ENCODE measurements around the gene ADCY9. TPM values are rescaled to one million over a fixed set of nuclear protein-coding genes. Genes with fewer than 3 reads are reported as not detected.
A peak's percentile ranks its signal among the peaks of the same experiment; 100 is the strongest.

ADCY9 gene
- polyA plus RNA-seq, 1 donor (not counting 4 experiments of a cell fraction or from before 2014, with no cell fraction given) = 3.0 TPM

DNA sequence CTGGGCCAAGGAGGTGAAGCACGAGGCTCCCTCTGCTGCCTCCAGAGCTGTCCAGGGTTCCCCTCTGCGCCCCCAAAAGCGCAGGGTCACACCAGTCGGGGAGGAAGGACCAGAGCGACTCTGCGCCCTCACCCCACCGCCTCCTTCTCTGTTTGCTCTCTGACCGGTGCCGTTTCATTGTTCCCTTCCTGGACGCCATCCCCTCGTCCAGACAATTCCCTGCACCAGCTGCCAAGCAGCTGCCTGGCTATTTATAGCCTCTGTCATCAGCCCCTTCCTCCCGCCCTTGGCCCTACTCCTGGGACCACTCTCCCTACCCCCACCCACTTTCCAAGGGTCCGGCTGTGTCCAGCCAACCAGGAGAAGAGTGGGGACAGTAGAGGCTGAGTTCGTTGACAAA is 167.0 kb downstream of the ADCY9 start:
- H3K9ac ChIP-seq (ENCODE audit: control insufficient read depth, extremely low read depth, insufficient read depth, low read length) = no peak overlapping the region
- peaks cover 2% of the 10 kb centered on the region for H4K20me1 ChIP-seq (ENCODE audit: control insufficient read depth, extremely low read depth, insufficient read depth, low read length)
- H3K4me1 ChIP-seq (ENCODE audit: control insufficient read depth, extremely low read depth, insufficient read depth, low read length) = peaks cover 25% of the 10 kb centered on the region
- no peaks in the 10 kb centered on the region for H3K79me2 ChIP-seq (ENCODE audit: control insufficient read depth, insufficient read depth, low read length)
- DNase-seq (ENCODE audit: low read depth, low spot score) (no peak), FAIRE-seq (no peak)
- no peak overlapping the region for H3K27ac ChIP-seq (ENCODE audit: control insufficient read depth, insufficient read depth, low read length)
- no peaks in the 10 kb centered on the region for H3K36me3 ChIP-seq (ENCODE audit: control insufficient read depth in 2 of 2, extremely low read depth in 1 of 2, insufficient read depth in 2 of 2, low read length in 2 of 2)
- H3K9me3 ChIP-seq (ENCODE audit: control insufficient read depth, low read depth, low read length) = no peaks in the 10 kb centered on the region
- TF ChIP-seq, protein P1, sequence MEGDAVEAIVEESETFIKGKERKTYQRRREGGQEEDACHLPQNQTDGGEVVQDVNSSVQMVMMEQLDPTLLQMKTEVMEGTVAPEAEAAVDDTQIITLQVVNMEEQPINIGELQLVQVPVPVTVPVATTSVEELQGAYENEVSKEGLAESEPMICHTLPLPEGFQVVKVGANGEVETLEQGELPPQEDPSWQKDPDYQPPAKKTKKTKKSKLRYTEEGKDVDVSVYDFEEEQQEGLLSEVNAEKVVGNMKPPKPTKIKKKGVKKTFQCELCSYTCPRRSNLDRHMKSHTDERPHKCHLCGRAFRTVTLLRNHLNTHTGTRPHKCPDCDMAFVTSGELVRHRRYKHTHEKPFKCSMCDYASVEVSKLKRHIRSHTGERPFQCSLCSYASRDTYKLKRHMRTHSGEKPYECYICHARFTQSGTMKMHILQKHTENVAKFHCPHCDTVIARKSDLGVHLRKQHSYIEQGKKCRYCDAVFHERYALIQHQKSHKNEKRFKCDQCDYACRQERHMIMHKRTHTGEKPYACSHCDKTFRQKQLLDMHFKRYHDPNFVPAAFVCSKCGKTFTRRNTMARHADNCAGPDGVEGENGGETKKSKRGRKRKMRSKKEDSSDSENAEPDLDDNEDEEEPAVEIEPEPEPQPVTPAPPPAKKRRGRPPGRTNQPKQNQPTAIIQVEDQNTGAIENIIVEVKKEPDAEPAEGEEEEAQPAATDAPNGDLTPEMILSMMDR (optimal IDR thresholded peaks at IDR 0.05 in 1 of 3, IDR thresholded peaks at IDR 0.05 in 1 of 3, conservative IDR thresholded peaks at IDR 0.05 in 1 of 3; ENCODE audit: extremely low read depth in 1 of 3, insufficient read depth in 2 of 3, low read length in 3 of 3) = no peak
- TF ChIP-seq EZH2 (IDR thresholded peaks at IDR 0.05; ENCODE audit: low read length) = no peak
- H3K4me3 ChIP-seq (ENCODE audit: control insufficient read depth in 2 of 3, extremely low read depth in 1 of 3, insufficient read depth in 2 of 3, low read depth in 1 of 3, low read length in 3 of 3) = no peak overlapping the region
- H3K4me2 ChIP-seq (ENCODE audit: control insufficient read depth, extremely low read depth, insufficient read depth, low read depth, low read length) = no peak overlapping the region
- H2AFZ ChIP-seq (ENCODE audit: control insufficient read depth, low read length) = no peak overlapping the region
- peaks cover 11% of the 10 kb centered on the region for H3K27me3 ChIP-seq (ENCODE audit: control insufficient read depth, extremely low read depth, insufficient read depth, low read length)
- H3K9me1 ChIP-seq (ENCODE audit: control insufficient read depth, extremely low read depth, insufficient read depth, low read length) = no peaks in the 10 kb centered on the region
- dilution Hi-C loops (cut with MboI; ENCODE audit: extremely low pct_ligation_motif_present, low sequenced_read_pairs) = no loop called here

DNA sequence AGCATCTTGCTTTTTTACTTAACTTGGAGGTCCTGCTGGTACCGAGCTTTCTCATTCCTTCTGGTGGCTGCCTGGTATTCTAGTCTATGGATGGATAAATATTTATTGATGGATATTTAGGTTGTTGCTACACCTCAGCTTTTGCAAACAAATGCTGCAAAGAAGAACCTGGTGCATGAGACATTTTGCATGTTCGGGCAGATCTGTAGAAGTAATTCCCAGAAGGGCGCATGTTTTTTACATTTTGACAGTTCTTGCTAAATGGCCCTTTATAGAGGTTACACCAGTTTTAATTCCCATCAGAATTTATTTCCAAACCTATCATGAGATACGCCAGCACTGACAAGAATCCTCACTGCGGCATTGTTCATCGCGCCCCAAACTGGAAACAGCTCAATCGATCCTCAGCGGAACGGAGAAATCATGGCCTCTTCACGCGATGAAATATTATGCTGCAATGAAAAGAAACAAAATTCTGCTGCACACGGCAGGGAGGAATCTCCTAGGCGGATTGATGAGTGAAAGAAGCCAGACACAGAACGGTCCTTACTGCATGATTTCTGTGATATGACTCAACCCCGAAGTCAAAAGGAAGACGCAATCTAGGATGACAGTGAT is 167.8 kb downstream of the ADCY9 start:
- Histone ChIP-seq H3K79me2 (ENCODE audit: control insufficient read depth, insufficient read depth, low read length) (no peaks in the 10 kb centered on the region), H4K20me1 (ENCODE audit: control insufficient read depth, extremely low read depth, insufficient read depth, low read length) (peaks cover 2% of the 10 kb centered on the region), H2AFZ (ENCODE audit: control insufficient read depth, low read length) (no peak overlapping the region), H3K9ac (ENCODE audit: control insufficient read depth, extremely low read depth, insufficient read depth, low read length) (no peak overlapping the region), H3K4me3 (ENCODE audit: control insufficient read depth in 2 of 3, extremely low read depth in 1 of 3, insufficient read depth in 2 of 3, low read depth in 1 of 3, low read length in 3 of 3) (no peak overlapping the region), H3K27me3 (ENCODE audit: control insufficient read depth, extremely low read depth, insufficient read depth, low read length) (peaks cover 5% of the 10 kb centered on the region), H3K4me1 (ENCODE audit: control insufficient read depth, extremely low read depth, insufficient read depth, low read length) (peaks cover 25% of the 10 kb centered on the region), H3K36me3 (ENCODE audit: control insufficient read depth in 2 of 2, extremely low read depth in 1 of 2, insufficient read depth in 2 of 2, low read length in 2 of 2) (no peaks in the 10 kb centered on the region), H3K27ac (ENCODE audit: control insufficient read depth, insufficient read depth, low read length) (no peak overlapping the region), H3K9me1 (ENCODE audit: control insufficient read depth, extremely low read depth, insufficient read depth, low read length) (no peaks in the 10 kb centered on the region), H3K9me3 (ENCODE audit: control insufficient read depth, low read depth, low read length) (no peaks in the 10 kb centered on the region), H3K4me2 (ENCODE audit: control insufficient read depth, extremely low read depth, insufficient read depth, low read depth, low read length) (no peak overlapping the region)
- dilution Hi-C loops (cut with MboI; ENCODE audit: extremely low pct_ligation_motif_present, low sequenced_read_pairs) = no loop called here
- DNase-seq (ENCODE audit: low read depth, low spot score) (no peak), FAIRE-seq (peak; percentile 52)
- TF ChIP-seq EZH2 (IDR thresholded peaks at IDR 0.05; ENCODE audit: low read length) = no peak
- TF ChIP-seq, protein P1 (optimal IDR thresholded peaks at IDR 0.05 in 1 of 3, IDR thresholded peaks at IDR 0.05 in 1 of 3, conservative IDR thresholded peaks at IDR 0.05 in 1 of 3; ENCODE audit: extremely low read depth in 1 of 3, insufficient read depth in 2 of 3, low read length in 3 of 3) = no peak
